ENCODE results near the gene IL34.

DNA sequence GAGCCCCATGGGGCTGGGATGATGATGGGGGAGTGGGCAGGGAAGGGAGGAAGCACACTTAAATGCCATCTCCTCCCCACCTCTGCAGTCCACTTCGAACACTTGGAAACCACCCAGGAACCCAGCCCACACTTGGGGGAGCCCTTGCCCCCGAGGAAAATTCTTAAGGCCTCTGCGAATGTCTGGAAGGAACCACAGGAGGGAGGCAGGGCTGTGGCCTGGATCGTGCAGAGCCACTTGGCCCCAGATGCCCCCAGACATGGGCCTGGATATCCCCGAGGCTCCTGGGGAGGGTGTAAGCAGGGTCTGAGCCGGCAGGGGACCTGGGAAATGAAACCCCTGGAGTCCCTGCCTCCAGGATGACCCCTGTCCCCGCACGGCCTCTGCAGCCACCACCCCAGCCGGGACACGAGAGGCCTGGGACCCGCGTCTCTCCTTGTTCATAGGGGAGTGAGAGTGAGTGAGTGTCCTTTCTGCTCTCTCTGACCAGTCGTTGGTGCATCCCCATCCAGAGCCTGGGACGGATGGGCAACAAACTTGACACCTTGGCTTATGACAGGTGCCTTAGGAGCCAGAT is 51.3 kb downstream of the IL34 start:
- TF ChIP-seq, protein P1, sequence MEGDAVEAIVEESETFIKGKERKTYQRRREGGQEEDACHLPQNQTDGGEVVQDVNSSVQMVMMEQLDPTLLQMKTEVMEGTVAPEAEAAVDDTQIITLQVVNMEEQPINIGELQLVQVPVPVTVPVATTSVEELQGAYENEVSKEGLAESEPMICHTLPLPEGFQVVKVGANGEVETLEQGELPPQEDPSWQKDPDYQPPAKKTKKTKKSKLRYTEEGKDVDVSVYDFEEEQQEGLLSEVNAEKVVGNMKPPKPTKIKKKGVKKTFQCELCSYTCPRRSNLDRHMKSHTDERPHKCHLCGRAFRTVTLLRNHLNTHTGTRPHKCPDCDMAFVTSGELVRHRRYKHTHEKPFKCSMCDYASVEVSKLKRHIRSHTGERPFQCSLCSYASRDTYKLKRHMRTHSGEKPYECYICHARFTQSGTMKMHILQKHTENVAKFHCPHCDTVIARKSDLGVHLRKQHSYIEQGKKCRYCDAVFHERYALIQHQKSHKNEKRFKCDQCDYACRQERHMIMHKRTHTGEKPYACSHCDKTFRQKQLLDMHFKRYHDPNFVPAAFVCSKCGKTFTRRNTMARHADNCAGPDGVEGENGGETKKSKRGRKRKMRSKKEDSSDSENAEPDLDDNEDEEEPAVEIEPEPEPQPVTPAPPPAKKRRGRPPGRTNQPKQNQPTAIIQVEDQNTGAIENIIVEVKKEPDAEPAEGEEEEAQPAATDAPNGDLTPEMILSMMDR (conservative IDR thresholded peaks at IDR 0.05; ENCODE audit: low read length) = no peak
- no peak for TF ChIP-seq EZH2phosphoT487 (IDR thresholded peaks at IDR 0.05; ENCODE audit: borderline replicate concordance, low read depth, low read length)

Measured in OCI-LY7 (cell line).